Prostate gland (tissue), 2 donors: ENCODE data around the gene STEAP3. TPM values are rescaled to one million over a fixed set of nuclear protein-coding genes. Genes with fewer than 3 reads are reported as not detected.

Experiments used
- DNase-seq: peaks from one replicate; pipeline ENCODE4 v3.0.0-alpha.2; 2019; ENCODE audit warnings: low spot score
- H3K27ac ChIP-seq, 2 donors: fragments of 200-600 bp; sonication (generic); 2 replicates each; pipeline ENCODE4 v1.5.1; 2017 to 2019
- H3K27me3 ChIP-seq: fragments of 200-600 bp; sonication (generic); replicated peaks from 2 replicates; pipeline ENCODE4 v1.5.1; 2019; ENCODE audit not compliant: insufficient read depth
- H3K36me3 ChIP-seq, 2 donors: fragments of 200-600 bp; sonication (generic); 1 replicate in 1 of 2; 2 replicates in 1 of 2; pipeline versions ENCODE4 v1.5.1 to v1.8.1; 2017 to 2019
- H3K4me1 ChIP-seq: fragments of 200-600 bp; sonication (generic); replicated peaks from 2 replicates; pipeline ENCODE4 v1.5.1; 2019
- H3K4me3 ChIP-seq, 2 donors: fragments of 200-600 bp; sonication (generic); 2 replicates each; pipeline ENCODE4 v1.5.1; 2017 to 2019
- H3K9me3 ChIP-seq: fragments of 200-600 bp; sonication (generic); 2 replicates; pipeline ENCODE4 v1.5.1; 2017
- CTCF ChIP-seq, 4 experiments: fragments of 200-600 bp in 2 of 4; fragments of 450-650 bp in 2 of 4; sonication (generic) in 2 of 4; IDR thresholded peaks; 1 replicate in 3 of 4; 2 replicates in 1 of 4; pipeline ENCODE4 v1.5.1; 2016 to 2019; ENCODE audit warnings: antibody characterized with exemption in 4 of 4, mild to moderate bottlenecking in 2 of 4, moderate library complexity in 2 of 4
- POLR2A ChIP-seq: fragments of 450-650 bp; IDR thresholded peaks from one replicate; pipeline ENCODE4 v1.6.1; 2016; ENCODE audit warnings: antibody characterized with exemption, mild to moderate bottlenecking
- POLR2AphosphoS5 ChIP-seq: sonication (generic); formaldehyde crosslinking; IDR thresholded peaks from one replicate; pipeline ENCODE4 v1.6.1; 2017; ENCODE audit warnings: antibody characterized with exemption
- WGBS: methylation state at CpG from one replicate; pipeline ENCODE4 v1.1.5; 2018; 5-methylcytosine and 5-hydroxymethylcytosine counted together
- intact Hi-C: fragments of 100-400 bp; cut with DNase I; formaldehyde crosslinking; loops from one replicate; pipeline ENCODE4 v1.14.2; 2022
- total RNA-seq, 2 donors: library from RNA; depleted of rRNA; stranded (reverse); fragments of >200 nt; gene quantifications; one replicate each; pipeline ENCODE4 v1.1.0, GENCODE V29; 2016

The STEAP3 gene
- total RNA-seq, 2 donors from 2014 or later = 15.3 to 25.1 TPM

- H3K27me3 ChIP-seq = no peaks in the 10 kb centered on the region
- no peaks in the 10 kb centered on the region for H3K36me3 ChIP-seq
- peak; percentile 60 for DNase-seq
- H3K27ac ChIP-seq = peak overlapping the region in 1 of 2 donors; percentile 58
- no peaks in the 10 kb centered on the region for H3K9me3 ChIP-seq
- 57% methylated on average over 15 of the region's 15 CpGs for WGBS
- peaks cover 8% of the 10 kb centered on the region for H3K4me1 ChIP-seq
- TF ChIP-seq POLR2AphosphoS5 (no peak), POLR2A (no peak), CTCF (IDR thresholded peaks at IDR 0.05) (peak in 3 of 4 experiments; percentile 60 to 76 (median 65))
- H3K4me3 ChIP-seq = no peak overlapping the region
- intact Hi-C loops = no loop called here
These were observed 67.4 kb downstream of the STEAP3 start for GRCh38 chr2:119290859-119291587.

- intact Hi-C loops = no loop called here
- Histone ChIP-seq H3K36me3 (no peaks in the 10 kb centered on the region), H3K4me3 (no peak overlapping the region), H3K9me3 (no peaks in the 10 kb centered on the region), H3K27ac (peak overlapping the region; percentile 8 to 58), H3K27me3 (no peaks in the 10 kb centered on the region), H3K4me1 (peaks cover 8% of the 10 kb centered on the region)
- no peak for TF ChIP-seq POLR2A
- 84% methylated on average over 8 of the region's 8 CpGs for WGBS
- DNase-seq = no peak
These were observed 68.0 kb downstream of the STEAP3 start for GRCh38 chr2:119291588-119292167.

GRCh38 chr2:119292226-119292625 lies 68.6 kb downstream of the STEAP3 start:
- H3K4me1 ChIP-seq = peaks cover 8% of the 10 kb centered on the region
- 33% methylated on average over 8 of the region's 8 CpGs for WGBS
- intact Hi-C loops = no loop called here
- DNase-seq = no peak
- no peaks in the 10 kb centered on the region for H3K9me3 ChIP-seq
- H3K4me3 ChIP-seq = no peak overlapping the region
- TF ChIP-seq CTCF (IDR thresholded peaks at IDR 0.05) (peak in 3 of 4 experiments; percentile 33 to 52 (median 49)), POLR2AphosphoS5 (no peak), POLR2A (no peak)
- peak overlapping the region; percentile 8 to 58 for H3K27ac ChIP-seq
- no peaks in the 10 kb centered on the region for H3K36me3 ChIP-seq
- H3K27me3 ChIP-seq = no peaks in the 10 kb centered on the region

GRCh38 chr2:119293254-119293653 lies 69.6 kb downstream of the STEAP3 start:
- Histone ChIP-seq H3K27me3 (no peaks in the 10 kb centered on the region), H3K36me3 (no peaks in the 10 kb centered on the region), H3K27ac (peak overlapping the region in 1 of 2 donors; percentile 58), H3K4me1 (peaks cover 8% of the 10 kb centered on the region), H3K4me3 (no peak overlapping the region), H3K9me3 (no peaks in the 10 kb centered on the region)
- intact Hi-C loops = no loop called here
- DNase-seq = no peak
- 92% methylated on average over 2 of the region's 2 CpGs for whole genome bisulfite sequencing
- no peak for TF ChIP-seq CTCF (IDR thresholded peaks at IDR 0.05)

GRCh38 chr2:119293900-119294299 lies 70.3 kb downstream of the STEAP3 start:
- Histone ChIP-seq H3K4me1 (peaks cover 8% of the 10 kb centered on the region), H3K9me3 (no peaks in the 10 kb centered on the region), H3K36me3 (no peaks in the 10 kb centered on the region), H3K27me3 (no peaks in the 10 kb centered on the region), H3K27ac (no peak overlapping the region), H3K4me3 (no peak overlapping the region)
- no peak for DNase-seq
- 77% methylated on average over 7 of the region's 7 CpGs for WGBS
- intact Hi-C loops = no loop called here
- TF ChIP-seq POLR2AphosphoS5 = no peak
- no peak for TF ChIP-seq POLR2A
- TF ChIP-seq CTCF (IDR thresholded peaks at IDR 0.05) = no peak
